Liver (tissue), 9 donors: ENCODE measurements around the gene BACH2. TPM values are rescaled to one million over a fixed set of nuclear protein-coding genes. Genes with fewer than 3 reads are reported as not detected.

Experiments
- DNase-seq: peaks from one replicate; pipeline ENCODE4 v3.0.0-alpha.2; 2017; ENCODE audit warnings: low spot score
- H3K27ac ChIP-seq, 2 donors: one replicate each; pipeline ENCODE4 v1.7.0; 2013; ENCODE audit warnings: inconsistent platforms in 2 of 2, low read length in 2 of 2, control low read depth in 1 of 2, low read depth in 1 of 2, mild to moderate bottlenecking in 1 of 2
- H3K27me3 ChIP-seq, 4 donors: one replicate each; pipeline versions ENCODE4 v1.6.1 to v1.7.0; 2013; ENCODE audit warnings: low read length in 3 of 4, inconsistent platforms in 1 of 4, mild to moderate bottlenecking in 1 of 4, moderate library complexity in 1 of 4; ENCODE audit not compliant: control insufficient read depth in 4 of 4, insufficient read depth in 4 of 4
- H3K36me3 ChIP-seq, 4 donors: one replicate each; pipeline versions ENCODE4 v1.6.1 to v1.7.0; 2013; ENCODE audit warnings: low read length in 3 of 4, mild to moderate bottlenecking in 3 of 4, low read depth in 1 of 4, moderate library complexity in 1 of 4; ENCODE audit not compliant: control insufficient read depth in 4 of 4, insufficient read depth in 3 of 4
- H3K4me1 ChIP-seq, 4 donors: one replicate each; pipeline versions ENCODE4 v1.6.1 to v1.7.0; 2013; ENCODE audit warnings: low read length in 3 of 4, mild to moderate bottlenecking in 3 of 4, moderate library complexity in 1 of 4; ENCODE audit not compliant: control insufficient read depth in 4 of 4, insufficient read depth in 4 of 4
- H3K4me3 ChIP-seq, 3 donors: one replicate each; pipeline versions ENCODE4 v1.6.1 to v1.7.0; 2013; ENCODE audit warnings: low read length in 3 of 3, control low read depth in 1 of 3, low read depth in 1 of 3, mild to moderate bottlenecking in 1 of 3
- H3K9ac ChIP-seq, 2 donors: one replicate each; pipeline ENCODE4 v1.7.0; 2013; ENCODE audit warnings: low read length in 2 of 2, mild to moderate bottlenecking in 2 of 2, moderate library complexity in 2 of 2, control low read depth in 1 of 2, low read depth in 1 of 2
- H3K9me3 ChIP-seq, 4 donors: one replicate each; pipeline versions ENCODE4 v1.6.1 to v1.7.0; 2013; ENCODE audit warnings: low read length in 3 of 4; ENCODE audit not compliant: control insufficient read depth in 4 of 4
- EGR1 ChIP-seq, 2 donors: IDR thresholded peaks; 2 replicates each; pipeline ENCODE4 v1.6.1; 2016 to 2018; ENCODE audit warnings: antibody characterized with exemption in 2 of 2, low read depth in 2 of 2
- FOXA1 ChIP-seq: IDR thresholded peaks from 2 replicates; pipeline ENCODE4 v1.6.1; 2016; ENCODE audit warnings: antibody characterized with exemption
- FOXA2 ChIP-seq: IDR thresholded peaks from 2 replicates; pipeline ENCODE4 v1.6.1; 2016; ENCODE audit warnings: antibody characterized with exemption
- GABPA ChIP-seq, 2 donors: IDR thresholded peaks in 1 of 2; conservative IDR thresholded peaks in 1 of 2; 2 replicates each; pipeline ENCODE4 v1.6.1; 2016; ENCODE audit warnings: antibody characterized with exemption in 2 of 2, mild to moderate bottlenecking in 1 of 2, moderate library complexity in 1 of 2
- HNF4A ChIP-seq, 2 donors: conservative IDR thresholded peaks; 2 replicates each; pipeline ENCODE4 v1.6.1; 2016; ENCODE audit warnings: antibody characterized with exemption in 2 of 2, mild to moderate bottlenecking in 2 of 2
- HNF4G ChIP-seq: IDR thresholded peaks from 2 replicates; pipeline ENCODE4 v1.6.1; 2016; ENCODE audit warnings: antibody characterized with exemption
- JUND ChIP-seq, 2 donors: IDR thresholded peaks; 2 replicates each; pipeline ENCODE4 v1.6.1; 2016; ENCODE audit warnings: antibody characterized with exemption in 2 of 2
- NR2F2 ChIP-seq: IDR thresholded peaks from 2 replicates; pipeline ENCODE4 v1.6.1; 2016; ENCODE audit warnings: antibody characterized with exemption
- RAD21 ChIP-seq, 2 donors: IDR thresholded peaks; 2 replicates each; pipeline ENCODE4 v1.6.1; 2016; ENCODE audit warnings: antibody characterized with exemption in 2 of 2, mild to moderate bottlenecking in 2 of 2
- RXRA ChIP-seq, 2 donors: IDR thresholded peaks; 2 replicates each; pipeline ENCODE4 v1.6.1; 2017 to 2018; ENCODE audit warnings: antibody characterized with exemption in 2 of 2, mild to moderate bottlenecking in 1 of 2
- SP1 ChIP-seq: IDR thresholded peaks from 2 replicates; pipeline ENCODE4 v1.6.1; 2018; ENCODE audit warnings: antibody characterized with exemption, mild to moderate bottlenecking
- TAF1 ChIP-seq: conservative IDR thresholded peaks from 2 replicates; pipeline ENCODE4 v1.6.1; 2016; ENCODE audit warnings: antibody characterized with exemption, mild to moderate bottlenecking
- YY1 ChIP-seq: IDR thresholded peaks from 2 replicates; pipeline ENCODE4 v1.6.1; 2016; ENCODE audit warnings: antibody characterized with exemption, mild to moderate bottlenecking
- whole genome bisulfite sequencing: extraction: QIAGEN DNeasy Blood & Tissue Kit; methylation state at CpG from one replicate; pipeline ENCODE4 v1.1.7; 2013; 5-methylcytosine and 5-hydroxymethylcytosine counted together
- polyA plus RNA-seq, 2 donors: library from polyadenylated mRNA; stranded (reverse) in 1 of 2; unstranded in 1 of 2; fragments of 200-250 nt in 1 of 2; fragments of >200 nt in 1 of 2; fragmentation: Nextera tagmentation in 1 of 2; extraction: Ambion mirVana in 1 of 2; gene quantifications; one replicate each; pipeline versions ENCODE4 v1.2.1 to v1.2.3, GENCODE V29; 2013 to 2015
- total RNA-seq, 2 donors: library from RNA; depleted of rRNA; stranded (reverse); fragments of >200 nt; gene quantifications; one replicate each; pipeline ENCODE4 v1.2.3, GENCODE V29; 2014
- TF ChIP-seq, protein P1 (sequence below): IDR thresholded peaks from 2 replicates; pipeline ENCODE4 v1.6.1; 2016; ENCODE audit warnings: antibody characterized with exemption
- TF ChIP-seq, protein P2 (sequence below): IDR thresholded peaks from 2 replicates; pipeline ENCODE4 v1.6.1; 2016; ENCODE audit warnings: antibody characterized with exemption
- TF ChIP-seq, protein P3 (sequence below): fragments of 150-350 bp; IDR thresholded peaks from 2 replicates; pipeline ENCODE4 v1.5.1; 2017; ENCODE audit warnings: improper control_type of control experiment, low read depth, low read length; ENCODE audit not compliant: missing input control
- TF ChIP-seq, protein P4 (sequence below): IDR thresholded peaks from 2 replicates; pipeline ENCODE4 v1.6.1; 2016; ENCODE audit warnings: antibody characterized with exemption, mild to moderate bottlenecking
- donor health status: healthy.
- donor health status: healthy.
- donor health status: healthy.
- donor health status: healthy.
- donor health status: healthy.

BACH2 gene
- total and polyA plus RNA-seq, 4 donors, result 1.9 to 3.7 (median 1.9) TPM

DNA sequence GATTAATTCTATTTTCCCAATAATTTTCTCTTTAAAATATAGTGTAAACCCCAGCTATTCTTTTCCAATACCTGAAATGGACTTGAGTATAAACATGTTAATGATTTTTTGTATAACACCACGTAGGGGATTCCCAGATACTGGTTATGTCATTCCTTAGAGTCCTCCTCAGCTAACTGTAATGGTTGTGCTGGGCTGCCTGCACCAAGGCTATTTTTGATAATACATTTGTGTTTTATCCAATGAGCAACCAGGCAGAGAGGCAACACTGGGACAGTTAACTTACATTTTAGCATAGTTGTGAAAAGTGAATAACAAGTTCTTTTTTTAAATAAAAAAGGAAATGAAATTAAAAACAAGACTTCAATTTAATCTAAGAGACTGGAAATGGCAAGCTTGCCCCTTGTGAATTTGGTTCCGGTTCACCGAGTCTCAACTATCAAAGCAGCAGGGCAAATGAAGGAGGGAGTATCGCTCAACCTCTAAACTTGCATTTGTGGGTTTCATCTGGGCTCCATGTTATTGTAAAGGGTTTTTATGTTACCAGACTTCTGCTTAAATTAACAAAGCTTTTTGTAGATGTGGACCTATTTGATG, 18.8 kb upstream of the BACH2 start:
- H3K27me3 ChIP-seq, result no peaks in the 10 kb centered on the region
- no peaks in the 10 kb centered on the region for H3K36me3 ChIP-seq
- no peaks in the 10 kb centered on the region for H3K9me3 ChIP-seq
- no peak for DNase-seq
- H3K27ac ChIP-seq, result no peak overlapping the region
- whole genome bisulfite sequencing, result 86% methylated on average over 4 of the region's 4 CpGs
- no peak overlapping the region for H3K4me3 ChIP-seq
- H3K9ac ChIP-seq, result no peak overlapping the region
- no peaks in the 10 kb centered on the region for H3K4me1 ChIP-seq
- no peak for TF ChIP-seq YY1
- no peak for TF ChIP-seq SP1
- TF ChIP-seq NR2F2, result no peak
- no peak for TF ChIP-seq GABPA (IDR thresholded peaks at IDR 0.05 in 1 of 2, conservative IDR thresholded peaks at IDR 0.05 in 1 of 2)
- TF ChIP-seq, protein P1, sequence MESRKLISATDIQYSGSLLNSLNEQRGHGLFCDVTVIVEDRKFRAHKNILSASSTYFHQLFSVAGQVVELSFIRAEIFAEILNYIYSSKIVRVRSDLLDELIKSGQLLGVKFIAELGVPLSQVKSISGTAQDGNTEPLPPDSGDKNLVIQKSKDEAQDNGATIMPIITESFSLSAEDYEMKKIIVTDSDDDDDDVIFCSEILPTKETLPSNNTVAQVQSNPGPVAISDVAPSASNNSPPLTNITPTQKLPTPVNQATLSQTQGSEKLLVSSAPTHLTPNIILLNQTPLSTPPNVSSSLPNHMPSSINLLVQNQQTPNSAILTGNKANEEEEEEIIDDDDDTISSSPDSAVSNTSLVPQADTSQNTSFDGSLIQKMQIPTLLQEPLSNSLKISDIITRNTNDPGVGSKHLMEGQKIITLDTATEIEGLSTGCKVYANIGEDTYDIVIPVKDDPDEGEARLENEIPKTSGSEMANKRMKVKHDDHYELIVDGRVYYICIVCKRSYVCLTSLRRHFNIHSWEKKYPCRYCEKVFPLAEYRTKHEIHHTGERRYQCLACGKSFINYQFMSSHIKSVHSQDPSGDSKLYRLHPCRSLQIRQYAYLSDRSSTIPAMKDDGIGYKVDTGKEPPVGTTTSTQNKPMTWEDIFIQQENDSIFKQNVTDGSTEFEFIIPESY, result no peak
- TF ChIP-seq RXRA (IDR thresholded peaks at IDR 0.05), result no peak
- no peak for TF ChIP-seq HNF4A (conservative IDR thresholded peaks at IDR 0.05)
- no peak for TF ChIP-seq FOXA2
- TF ChIP-seq, protein P2, sequence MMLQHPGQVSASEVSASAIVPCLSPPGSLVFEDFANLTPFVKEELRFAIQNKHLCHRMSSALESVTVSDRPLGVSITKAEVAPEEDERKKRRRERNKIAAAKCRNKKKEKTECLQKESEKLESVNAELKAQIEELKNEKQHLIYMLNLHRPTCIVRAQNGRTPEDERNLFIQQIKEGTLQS, result no peak
- TF ChIP-seq FOXA1, result no peak
- no peak for TF ChIP-seq HNF4G
- TF ChIP-seq RAD21 (IDR thresholded peaks at IDR 0.05), result no peak

DNA sequence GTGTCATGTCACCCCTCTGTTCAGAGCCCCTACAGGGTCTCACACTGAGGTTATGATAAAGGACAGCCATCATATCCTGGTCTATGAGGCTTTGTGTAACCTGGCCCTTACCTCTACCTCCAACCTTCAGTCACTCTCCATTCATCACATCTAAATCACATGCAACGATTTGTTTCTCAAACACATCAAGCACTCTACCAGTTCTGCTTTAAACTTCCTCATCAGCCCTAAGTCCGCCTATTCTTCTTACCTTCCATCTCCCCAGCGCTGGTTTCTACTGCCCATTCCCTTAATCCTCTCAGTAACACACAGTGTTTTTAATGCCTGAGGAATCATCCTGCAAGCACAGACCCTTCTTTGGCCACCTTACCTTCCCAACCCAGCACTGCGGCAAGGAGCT, 17.9 kb upstream of the BACH2 start:
- H3K27ac ChIP-seq, result no peak overlapping the region
- no peaks in the 10 kb centered on the region for H3K4me1 ChIP-seq
- TF ChIP-seq TAF1, result no peak
- no peak for TF ChIP-seq RXRA (IDR thresholded peaks at IDR 0.05)
- no peak for TF ChIP-seq FOXA2
- no peak for TF ChIP-seq SP1
- no peak for TF ChIP-seq NR2F2
- no peak for TF ChIP-seq FOXA1
- TF ChIP-seq EGR1 (IDR thresholded peaks at IDR 0.05; ENCODE audit: low read depth in 2 of 2), result no peak
- TF ChIP-seq JUND (IDR thresholded peaks at IDR 0.05), result no peak
- TF ChIP-seq, protein P3, sequence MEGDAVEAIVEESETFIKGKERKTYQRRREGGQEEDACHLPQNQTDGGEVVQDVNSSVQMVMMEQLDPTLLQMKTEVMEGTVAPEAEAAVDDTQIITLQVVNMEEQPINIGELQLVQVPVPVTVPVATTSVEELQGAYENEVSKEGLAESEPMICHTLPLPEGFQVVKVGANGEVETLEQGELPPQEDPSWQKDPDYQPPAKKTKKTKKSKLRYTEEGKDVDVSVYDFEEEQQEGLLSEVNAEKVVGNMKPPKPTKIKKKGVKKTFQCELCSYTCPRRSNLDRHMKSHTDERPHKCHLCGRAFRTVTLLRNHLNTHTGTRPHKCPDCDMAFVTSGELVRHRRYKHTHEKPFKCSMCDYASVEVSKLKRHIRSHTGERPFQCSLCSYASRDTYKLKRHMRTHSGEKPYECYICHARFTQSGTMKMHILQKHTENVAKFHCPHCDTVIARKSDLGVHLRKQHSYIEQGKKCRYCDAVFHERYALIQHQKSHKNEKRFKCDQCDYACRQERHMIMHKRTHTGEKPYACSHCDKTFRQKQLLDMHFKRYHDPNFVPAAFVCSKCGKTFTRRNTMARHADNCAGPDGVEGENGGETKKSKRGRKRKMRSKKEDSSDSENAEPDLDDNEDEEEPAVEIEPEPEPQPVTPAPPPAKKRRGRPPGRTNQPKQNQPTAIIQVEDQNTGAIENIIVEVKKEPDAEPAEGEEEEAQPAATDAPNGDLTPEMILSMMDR, result no peak
- TF ChIP-seq HNF4A (conservative IDR thresholded peaks at IDR 0.05), result no peak
- no peak for TF ChIP-seq HNF4G
- TF ChIP-seq, protein P4, sequence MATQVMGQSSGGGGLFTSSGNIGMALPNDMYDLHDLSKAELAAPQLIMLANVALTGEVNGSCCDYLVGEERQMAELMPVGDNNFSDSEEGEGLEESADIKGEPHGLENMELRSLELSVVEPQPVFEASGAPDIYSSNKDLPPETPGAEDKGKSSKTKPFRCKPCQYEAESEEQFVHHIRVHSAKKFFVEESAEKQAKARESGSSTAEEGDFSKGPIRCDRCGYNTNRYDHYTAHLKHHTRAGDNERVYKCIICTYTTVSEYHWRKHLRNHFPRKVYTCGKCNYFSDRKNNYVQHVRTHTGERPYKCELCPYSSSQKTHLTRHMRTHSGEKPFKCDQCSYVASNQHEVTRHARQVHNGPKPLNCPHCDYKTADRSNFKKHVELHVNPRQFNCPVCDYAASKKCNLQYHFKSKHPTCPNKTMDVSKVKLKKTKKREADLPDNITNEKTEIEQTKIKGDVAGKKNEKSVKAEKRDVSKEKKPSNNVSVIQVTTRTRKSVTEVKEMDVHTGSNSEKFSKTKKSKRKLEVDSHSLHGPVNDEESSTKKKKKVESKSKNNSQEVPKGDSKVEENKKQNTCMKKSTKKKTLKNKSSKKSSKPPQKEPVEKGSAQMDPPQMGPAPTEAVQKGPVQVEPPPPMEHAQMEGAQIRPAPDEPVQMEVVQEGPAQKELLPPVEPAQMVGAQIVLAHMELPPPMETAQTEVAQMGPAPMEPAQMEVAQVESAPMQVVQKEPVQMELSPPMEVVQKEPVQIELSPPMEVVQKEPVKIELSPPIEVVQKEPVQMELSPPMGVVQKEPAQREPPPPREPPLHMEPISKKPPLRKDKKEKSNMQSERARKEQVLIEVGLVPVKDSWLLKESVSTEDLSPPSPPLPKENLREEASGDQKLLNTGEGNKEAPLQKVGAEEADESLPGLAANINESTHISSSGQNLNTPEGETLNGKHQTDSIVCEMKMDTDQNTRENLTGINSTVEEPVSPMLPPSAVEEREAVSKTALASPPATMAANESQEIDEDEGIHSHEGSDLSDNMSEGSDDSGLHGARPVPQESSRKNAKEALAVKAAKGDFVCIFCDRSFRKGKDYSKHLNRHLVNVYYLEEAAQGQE, result no peak
- TF ChIP-seq, protein P1, result no peak
- TF ChIP-seq, protein P2, result no peak
- no peak for TF ChIP-seq RAD21 (IDR thresholded peaks at IDR 0.05)
- TF ChIP-seq YY1, result no peak
- 88% methylated on average over 4 of the region's 4 CpGs for WGBS
- no peaks in the 10 kb centered on the region for H3K36me3 ChIP-seq
- no peak for DNase-seq
- no peak overlapping the region for H3K9ac ChIP-seq
- no peak overlapping the region for H3K4me3 ChIP-seq
- H3K9me3 ChIP-seq, result no peaks in the 10 kb centered on the region
- no peaks in the 10 kb centered on the region for H3K27me3 ChIP-seq
